Fibroblast of lung (primary cell): ENCODE data around the gene PGM2L1.

ENCODE experiments used
- CTCF ChIP-seq, 2 donors: IDR thresholded peaks in 1 of 2; conservative IDR thresholded peaks in 1 of 2; 1 replicate in 1 of 2; 2 replicates in 1 of 2; pipeline ENCODE4 v1.5.1; 2011 to 2012; ENCODE audit warnings: low read length in 2 of 2, control low read depth in 1 of 2, inconsistent platforms in 1 of 2, low read depth in 1 of 2, mild to moderate bottlenecking in 1 of 2
- EZH2 ChIP-seq: IDR thresholded peaks from 2 replicates; pipeline ENCODE4 v1.5.1; 2012; ENCODE audit warnings: low read length, control low read depth, mild to moderate bottlenecking; ENCODE audit errors: missing control alignments

DNA sequence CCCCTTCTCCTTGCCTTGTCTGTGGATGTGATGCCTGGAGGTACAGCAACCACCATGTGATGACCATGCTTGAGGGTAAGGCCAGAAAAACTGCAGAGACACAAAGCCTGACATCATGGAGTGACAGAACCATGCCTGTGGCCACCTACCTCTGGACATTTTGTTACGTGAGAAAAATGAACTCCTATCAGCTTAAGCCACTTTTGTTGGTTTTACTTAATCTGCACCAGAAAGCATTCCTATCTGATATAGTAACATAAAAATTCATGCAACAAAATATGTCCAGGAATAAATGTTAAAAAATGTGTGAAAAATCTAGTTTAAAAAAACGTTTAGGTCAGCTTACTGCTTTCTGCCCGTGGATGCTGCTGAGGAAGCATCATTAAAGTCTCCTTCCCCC is 44.2 kb downstream of the PGM2L1 start:
- TF ChIP-seq CTCF (conservative IDR thresholded peaks at IDR 0.05 in 1 of 2, IDR thresholded peaks at IDR 0.05 in 1 of 2; ENCODE audit: low read depth in 1 of 2, low read length in 2 of 2) (no peak), EZH2 (no peak)
